SK-N-SH treated with all-trans-retinoic acid at 6 μM for 48 hours (cell line): ENCODE results near the gene SMIM41.

Experiments used
- ARNTL ChIP-seq: fragments of 450-650 bp; formaldehyde crosslinking; IDR thresholded peaks from 2 replicates; pipeline ENCODE4 v1.5.0; 2020; ENCODE audit warnings: low read depth, mild to moderate bottlenecking, moderate library complexity, borderline replicate concordance
- CSDC2 ChIP-seq: fragments of 250-450 bp; sonication (Bioruptor Pico); IDR thresholded peaks from 2 replicates; pipeline ENCODE4 v1.5.0; 2020; ENCODE audit warnings: mild to moderate bottlenecking, moderate library complexity
- ISL1 ChIP-seq: fragments of 250-450 bp; sonication (Bioruptor Pico); IDR thresholded peaks from 2 replicates; pipeline ENCODE4 v2.1.2; 2022; ENCODE audit warnings: mild to moderate bottlenecking, moderate library complexity
- OSR1 ChIP-seq: fragments of 250-450 bp; sonication (Bioruptor Pico); IDR thresholded peaks from 2 replicates; pipeline ENCODE4 v1.8.0; 2022; ENCODE audit warnings: moderate library complexity, mild to moderate bottlenecking, inconsistent platforms
- RARB ChIP-seq: fragments of 250-450 bp; sonication (Bioruptor Pico); IDR thresholded peaks from 2 replicates; pipeline ENCODE4 v1.8.0; 2021; ENCODE audit warnings: mild to moderate bottlenecking, moderate library complexity
- TCF4 ChIP-seq: fragments of 250-450 bp; sonication (Bioruptor Pico); IDR thresholded peaks from 2 replicates; pipeline ENCODE4 v1.8.0; 2021; ENCODE audit warnings: mild to moderate bottlenecking, moderate library complexity, borderline replicate concordance
- TOX ChIP-seq: fragments of 250-450 bp; sonication (Bioruptor Pico); IDR thresholded peaks from 2 replicates; pipeline ENCODE4 v1.8.0; 2021; ENCODE audit warnings: mild to moderate bottlenecking, moderate library complexity, borderline replicate concordance
- ZFP3 ChIP-seq: fragments of 250-450 bp; sonication (Bioruptor Pico); IDR thresholded peaks from 2 replicates; pipeline ENCODE4 v1.5.0; 2020; ENCODE audit warnings: mild to moderate bottlenecking, moderate library complexity
- ZFP30 ChIP-seq: fragments of 450-650 bp; formaldehyde crosslinking; IDR thresholded peaks from 2 replicates; pipeline ENCODE4 v1.5.0; 2022; ENCODE audit warnings: mild to moderate bottlenecking, moderate library complexity
- ZNF565 ChIP-seq: fragments of 450-650 bp; formaldehyde crosslinking; conservative IDR thresholded peaks from 2 replicates; pipeline ENCODE4 v1.5.0; 2020; ENCODE audit warnings: low read depth, mild to moderate bottlenecking, moderate library complexity
- ZNF8 ChIP-seq: fragments of 450-650 bp; formaldehyde crosslinking; IDR thresholded peaks from 2 replicates; pipeline ENCODE4 v1.5.0; 2020; ENCODE audit warnings: mild to moderate bottlenecking, moderate library complexity
- TF ChIP-seq, protein P1 (sequence below): fragments of 250-450 bp; sonication (Bioruptor Pico); IDR thresholded peaks from 2 replicates; pipeline ENCODE4 v1.8.0; 2020; ENCODE audit warnings: mild to moderate bottlenecking, moderate library complexity, borderline replicate concordance
- TF ChIP-seq, protein P2 (sequence below): fragments of 250-450 bp; sonication (Bioruptor Pico); IDR thresholded peaks from 2 replicates; pipeline ENCODE4 v1.5.1; 2020; ENCODE audit warnings: low read depth, mild to moderate bottlenecking, moderate library complexity

DNA sequence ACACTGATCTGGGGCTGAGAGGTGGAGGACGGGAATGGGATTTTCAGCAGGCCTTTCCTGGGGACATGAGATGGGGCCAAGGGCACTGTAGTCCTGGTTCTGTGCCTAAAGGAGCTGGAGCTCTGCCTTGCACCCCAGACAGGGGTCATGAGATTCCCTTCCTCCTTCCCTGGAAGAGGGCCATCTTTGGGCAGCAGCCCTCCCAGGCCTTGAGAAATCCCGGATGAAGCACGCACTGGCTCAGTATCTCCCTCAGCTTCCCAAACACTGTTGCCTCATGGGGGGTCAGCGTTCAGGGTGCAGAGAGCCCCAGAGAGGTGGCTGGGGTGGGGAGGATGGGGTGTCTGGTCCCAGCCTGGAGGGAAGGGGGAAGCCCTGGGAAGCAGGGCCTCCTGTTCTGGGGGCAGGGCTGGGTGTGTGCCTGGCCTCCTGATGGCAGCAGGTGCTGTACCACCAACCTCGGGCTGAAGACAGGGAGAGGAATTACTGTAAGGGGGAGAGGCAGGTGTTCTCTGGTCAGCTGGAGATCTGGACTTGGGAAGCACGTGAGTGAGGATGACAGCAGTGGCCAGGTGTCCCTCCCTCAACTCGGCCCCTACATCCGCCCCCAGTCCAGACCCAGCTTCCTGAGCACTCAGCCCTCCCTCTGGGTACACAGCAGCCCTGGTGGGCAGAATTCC lies 36.7 kb upstream of the SMIM41 start:
- TF ChIP-seq, protein P1, sequence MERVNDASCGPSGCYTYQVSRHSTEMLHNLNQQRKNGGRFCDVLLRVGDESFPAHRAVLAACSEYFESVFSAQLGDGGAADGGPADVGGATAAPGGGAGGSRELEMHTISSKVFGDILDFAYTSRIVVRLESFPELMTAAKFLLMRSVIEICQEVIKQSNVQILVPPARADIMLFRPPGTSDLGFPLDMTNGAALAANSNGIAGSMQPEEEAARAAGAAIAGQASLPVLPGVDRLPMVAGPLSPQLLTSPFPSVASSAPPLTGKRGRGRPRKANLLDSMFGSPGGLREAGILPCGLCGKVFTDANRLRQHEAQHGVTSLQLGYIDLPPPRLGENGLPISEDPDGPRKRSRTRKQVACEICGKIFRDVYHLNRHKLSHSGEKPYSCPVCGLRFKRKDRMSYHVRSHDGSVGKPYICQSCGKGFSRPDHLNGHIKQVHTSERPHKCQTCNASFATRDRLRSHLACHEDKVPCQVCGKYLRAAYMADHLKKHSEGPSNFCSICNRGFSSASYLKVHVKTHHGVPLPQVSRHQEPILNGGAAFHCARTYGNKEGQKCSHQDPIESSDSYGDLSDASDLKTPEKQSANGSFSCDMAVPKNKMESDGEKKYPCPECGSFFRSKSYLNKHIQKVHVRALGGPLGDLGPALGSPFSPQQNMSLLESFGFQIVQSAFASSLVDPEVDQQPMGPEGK (CRISPR knock-in tag): no peak
- TF ChIP-seq ZNF8 (no peak), TCF4 (CRISPR knock-in tag) (no peak), RARB (no peak), ZFP30 (CRISPR knock-in tag) (no peak), ARNTL (CRISPR knock-in tag) (no peak), CSDC2 (CRISPR knock-in tag) (no peak), ZNF565 (no peak), OSR1 (CRISPR knock-in tag) (no peak), ZFP3 (CRISPR knock-in tag) (no peak), ISL1 (CRISPR knock-in tag) (no peak), TOX (CRISPR knock-in tag) (no peak)
- TF ChIP-seq, protein P2, sequence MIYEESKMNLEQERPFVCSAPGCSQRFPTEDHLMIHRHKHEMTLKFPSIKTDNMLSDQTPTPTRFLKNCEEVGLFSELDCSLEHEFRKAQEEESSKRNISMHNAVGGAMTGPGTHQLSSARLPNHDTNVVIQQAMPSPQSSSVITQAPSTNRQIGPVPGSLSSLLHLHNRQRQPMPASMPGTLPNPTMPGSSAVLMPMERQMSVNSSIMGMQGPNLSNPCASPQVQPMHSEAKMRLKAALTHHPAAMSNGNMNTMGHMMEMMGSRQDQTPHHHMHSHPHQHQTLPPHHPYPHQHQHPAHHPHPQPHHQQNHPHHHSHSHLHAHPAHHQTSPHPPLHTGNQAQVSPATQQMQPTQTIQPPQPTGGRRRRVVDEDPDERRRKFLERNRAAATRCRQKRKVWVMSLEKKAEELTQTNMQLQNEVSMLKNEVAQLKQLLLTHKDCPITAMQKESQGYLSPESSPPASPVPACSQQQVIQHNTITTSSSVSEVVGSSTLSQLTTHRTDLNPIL (CRISPR knock-in tag): no peak
